Testis (tissue), 3 donors: ENCODE measurements around the gene RBBP8NL. TPM values are rescaled to one million over a fixed set of nuclear protein-coding genes. Genes with fewer than 3 reads are reported as not detected.
"Not testable (repeated sequence)": the region's sequence is repeated elsewhere in the genome, so short reads cannot be mapped to it uniquely, and the experiment has no call there.

Experiments used
- DNase-seq: peaks from one replicate; pipeline ENCODE4 v3.0.0-alpha.2; 2019
- H3K27ac ChIP-seq, 2 donors: fragments of 200-600 bp; sonication (generic); one replicate each; pipeline ENCODE4 v1.5.1; 2019
- H3K27me3 ChIP-seq: fragments of 200-600 bp; sonication (generic); one replicate; pipeline ENCODE4 v1.5.1; 2019
- H3K36me3 ChIP-seq: fragments of 200-600 bp; sonication (generic); one replicate; pipeline ENCODE4 v1.5.1; 2017; ENCODE audit warnings: low read depth; ENCODE audit errors: missing control alignments
- H3K4me1 ChIP-seq: fragments of 200-600 bp; sonication (generic); one replicate; pipeline ENCODE4 v1.5.1; 2019
- H3K4me3 ChIP-seq, 2 donors: fragments of 200-600 bp; sonication (generic); one replicate each; pipeline ENCODE4 v1.5.1; 2017 to 2019
- H3K9me3 ChIP-seq: fragments of 200-600 bp; sonication (generic); one replicate; pipeline ENCODE4 v1.5.1; 2017
- CTCF ChIP-seq, 3 experiments: fragments of 450-650 bp in 2 of 3; fragments of 200-600 bp in 1 of 3; sonication (generic) in 1 of 3; IDR thresholded peaks; one replicate each; pipeline ENCODE4 v1.5.1; 2016 to 2019; ENCODE audit warnings: antibody characterized with exemption in 3 of 3, mild to moderate bottlenecking in 2 of 3, moderate library complexity in 1 of 3
- POLR2A ChIP-seq: fragments of 450-650 bp; IDR thresholded peaks from one replicate; pipeline ENCODE4 v1.6.1; 2017; ENCODE audit warnings: antibody characterized with exemption, mild to moderate bottlenecking, moderate library complexity
- WGBS, 2 donors: methylation state at CpG; one replicate each; pipeline ENCODE4 v1.1.5; 2018; 5-methylcytosine and 5-hydroxymethylcytosine counted together
- intact Hi-C: fragments of 100-400 bp; cut with DNase I; formaldehyde crosslinking; loops from one replicate; pipeline ENCODE4 v1.15.1; 2023; ENCODE audit warnings: low total_unique reads
- polyA plus RNA-seq: library from polyadenylated mRNA; stranded (reverse); fragments of 350-450 nt; fragmentation: Illumina TruSeq; extraction: RNeasy Lipid Tissue Mini Kit (QIAGEN cat#74804); gene quantifications from one replicate; pipeline ENCODE4 v1.2.3, GENCODE V29; 2014; ENCODE audit warnings: low read depth, low replicate concordance; ENCODE audit not compliant: insufficient read depth
- total RNA-seq, 2 donors: library from RNA; depleted of rRNA; stranded (reverse); fragments of >200 nt; gene quantifications; one replicate each; pipeline ENCODE4 v1.2.3, GENCODE V29; 2016

RBBP8NL gene
- total and polyA plus RNA-seq, 3 donors from 2014 or later: 0.81 to 2.8 (median 1.3) TPM

GRCh38 chr20:62428396-62429295 is 1.3 kb upstream of the RBBP8NL start:
- no peak for DNase-seq
- WGBS, 2 donors: 63 to 77% methylated on average over 22 to 31 of the region's 31 CpGs
- no peaks in the 10 kb centered on the region for H3K4me1 ChIP-seq
- H3K27ac ChIP-seq: no peak overlapping the region
- H3K36me3 ChIP-seq: no peaks in the 10 kb centered on the region
- no peaks in the 10 kb centered on the region for H3K27me3 ChIP-seq
- intact Hi-C loops: no loop called here
- no peak for TF ChIP-seq POLR2A
- no peak for TF ChIP-seq CTCF (IDR thresholded peaks at IDR 0.05)
- H3K9me3 ChIP-seq: no peaks in the 10 kb centered on the region
- no peak overlapping the region for H3K4me3 ChIP-seq

GRCh38 chr20:62428002-62428372 is 648 bp upstream of the RBBP8NL start:
- Histone ChIP-seq H3K4me1 (no peaks in the 10 kb centered on the region), H3K27me3 (no peaks in the 10 kb centered on the region), H3K4me3 (no peak overlapping the region), H3K27ac (no peak overlapping the region), H3K9me3 (no peaks in the 10 kb centered on the region), H3K36me3 (no peaks in the 10 kb centered on the region)
- DNase-seq: no peak
- WGBS, 2 donors: 79 to 86% methylated on average over 3 to 10 of the region's 10 CpGs
- intact Hi-C loops: no loop called here
- TF ChIP-seq POLR2A: no peak

- Histone ChIP-seq H3K4me3 (no peak overlapping the region), H3K9me3 (no peaks in the 10 kb centered on the region), H3K4me1 (no peaks in the 10 kb centered on the region), H3K27ac (no peak overlapping the region), H3K27me3 (no peaks in the 10 kb centered on the region), H3K36me3 (no peaks in the 10 kb centered on the region)
- intact Hi-C loops: no loop called here
- no peak for DNase-seq
- WGBS, 2 donors: 71 to 87% methylated on average over 10 to 20 of the region's 22 CpGs
- TF ChIP-seq CTCF (IDR thresholded peaks at IDR 0.05): no peak
- no peak for TF ChIP-seq POLR2A
Measured at GRCh38 chr20:62426699-62427131, 624 bp downstream of the RBBP8NL start.

DNA sequence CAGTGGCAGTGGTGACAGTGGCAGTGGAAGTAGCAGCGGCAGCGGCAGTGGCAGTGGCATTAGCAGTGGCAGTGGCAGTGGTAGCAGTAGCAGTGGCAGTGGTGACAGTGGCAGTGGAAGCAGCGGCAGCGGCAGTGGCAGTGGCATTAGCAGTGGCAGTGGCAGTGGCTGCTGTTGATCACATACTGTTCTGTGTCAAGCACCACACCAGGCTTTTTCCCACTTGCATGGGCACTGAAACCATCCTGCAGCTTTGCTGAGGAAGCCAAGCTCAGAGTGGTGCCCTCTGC is 1.3 kb downstream of the RBBP8NL start:
- DNase-seq, H3K4me3 ChIP-seq, intact Hi-C loops, H3K4me1 ChIP-seq, H3K27ac ChIP-seq, H3K9me3 ChIP-seq, H3K36me3 ChIP-seq, H3K27me3 ChIP-seq: not testable (repeated sequence)
- WGBS, 2 donors: 85 to 98% methylated on average over 4 of the region's 4 CpGs

- Histone ChIP-seq H3K27me3 (no peaks in the 10 kb centered on the region), H3K27ac (no peak overlapping the region), H3K4me3 (no peak overlapping the region), H3K4me1 (no peaks in the 10 kb centered on the region), H3K9me3 (no peaks in the 10 kb centered on the region), H3K36me3 (no peaks in the 10 kb centered on the region)
- 73 to 86% methylated on average over 2 to 21 of the region's 21 CpGs for WGBS, 2 donors
- intact Hi-C loops: no loop called here
- TF ChIP-seq POLR2A (no peak), CTCF (IDR thresholded peaks at IDR 0.05) (no peak)
- no peak for DNase-seq
Measured at GRCh38 chr20:62425281-62426058, 1.9 kb downstream of the RBBP8NL start.
